GM18499 (cell line): Measurements from ENCODE around the gene WTIP.

Experiments
- ATAC-seq: cut with Tn5 transposase; IDR thresholded peaks from one replicate; pipeline ENCODE4 v1.9.1; 2021; ENCODE audit warnings: moderate number of reproducible peaks; ENCODE audit not compliant: insufficient read depth, unreplicated experiment

The WTIP gene

GRCh38 chr19:34549833-34550232 is 68.3 kb downstream of the WTIP start:
- no peak for ATAC-seq

- ATAC-seq, result no peak
These were observed 73.9 kb downstream of the WTIP start for GRCh38 chr19:34555447-34555846.

- no peak for ATAC-seq
These were observed 74.9 kb downstream of the WTIP start for GRCh38 chr19:34556488-34556887.

DNA sequence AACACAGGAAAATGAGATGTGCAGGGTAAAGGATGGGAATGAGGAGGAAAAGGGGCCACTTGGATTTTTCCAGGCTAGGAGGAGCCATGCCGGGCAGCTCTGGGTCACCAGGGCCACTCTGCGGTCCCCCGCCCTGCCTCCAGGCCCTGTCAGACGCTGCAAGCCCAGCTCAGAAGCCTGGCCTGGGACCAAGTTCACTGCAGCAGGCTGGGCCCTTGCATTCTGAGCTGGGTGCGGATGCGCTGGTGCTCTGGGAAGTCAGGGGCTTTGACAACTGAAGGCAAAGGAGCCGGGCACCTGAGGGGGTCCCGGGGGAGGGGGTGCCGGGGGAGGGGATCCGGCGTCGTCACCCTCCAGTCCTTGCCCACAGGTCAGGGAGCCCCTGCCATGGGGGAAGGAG is 77.5 kb downstream of the WTIP start:
- ATAC-seq, result no peak

DNA sequence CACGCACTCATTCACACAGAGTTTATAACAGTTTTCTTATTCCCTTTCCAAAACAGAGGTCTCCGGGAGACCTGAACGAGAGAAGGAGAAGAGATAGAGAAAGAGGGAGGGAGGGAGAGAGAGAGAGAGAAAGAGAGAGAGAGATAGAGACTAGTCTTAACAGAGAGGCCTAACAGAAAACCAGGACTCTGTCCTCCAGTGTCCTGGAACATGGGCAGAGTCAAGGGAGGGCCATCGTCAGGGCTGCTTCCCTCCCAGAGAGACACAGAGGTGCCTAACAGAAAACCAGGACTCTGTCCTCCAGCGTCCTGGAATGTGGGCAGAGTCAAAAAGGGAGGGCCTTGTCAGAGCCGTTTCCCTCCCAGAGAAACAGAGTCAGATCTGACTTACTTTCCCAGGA is 78.7 kb downstream of the WTIP start:
- ATAC-seq, result no peak
